Kidney glomerular epithelial cell (primary cell): ENCODE measurements around the gene GPR78.
A peak's percentile ranks its signal among the peaks of the same experiment; 100 is the strongest.

Source experiments
- DNase-seq: peaks from one replicate; lab custom pipeline; 2025; lab: John Stamatoyannopoulos, UW

Gene GPR78, protein sequence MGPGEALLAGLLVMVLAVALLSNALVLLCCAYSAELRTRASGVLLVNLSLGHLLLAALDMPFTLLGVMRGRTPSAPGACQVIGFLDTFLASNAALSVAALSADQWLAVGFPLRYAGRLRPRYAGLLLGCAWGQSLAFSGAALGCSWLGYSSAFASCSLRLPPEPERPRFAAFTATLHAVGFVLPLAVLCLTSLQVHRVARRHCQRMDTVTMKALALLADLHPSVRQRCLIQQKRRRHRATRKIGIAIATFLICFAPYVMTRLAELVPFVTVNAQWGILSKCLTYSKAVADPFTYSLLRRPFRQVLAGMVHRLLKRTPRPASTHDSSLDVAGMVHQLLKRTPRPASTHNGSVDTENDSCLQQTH

DNA sequence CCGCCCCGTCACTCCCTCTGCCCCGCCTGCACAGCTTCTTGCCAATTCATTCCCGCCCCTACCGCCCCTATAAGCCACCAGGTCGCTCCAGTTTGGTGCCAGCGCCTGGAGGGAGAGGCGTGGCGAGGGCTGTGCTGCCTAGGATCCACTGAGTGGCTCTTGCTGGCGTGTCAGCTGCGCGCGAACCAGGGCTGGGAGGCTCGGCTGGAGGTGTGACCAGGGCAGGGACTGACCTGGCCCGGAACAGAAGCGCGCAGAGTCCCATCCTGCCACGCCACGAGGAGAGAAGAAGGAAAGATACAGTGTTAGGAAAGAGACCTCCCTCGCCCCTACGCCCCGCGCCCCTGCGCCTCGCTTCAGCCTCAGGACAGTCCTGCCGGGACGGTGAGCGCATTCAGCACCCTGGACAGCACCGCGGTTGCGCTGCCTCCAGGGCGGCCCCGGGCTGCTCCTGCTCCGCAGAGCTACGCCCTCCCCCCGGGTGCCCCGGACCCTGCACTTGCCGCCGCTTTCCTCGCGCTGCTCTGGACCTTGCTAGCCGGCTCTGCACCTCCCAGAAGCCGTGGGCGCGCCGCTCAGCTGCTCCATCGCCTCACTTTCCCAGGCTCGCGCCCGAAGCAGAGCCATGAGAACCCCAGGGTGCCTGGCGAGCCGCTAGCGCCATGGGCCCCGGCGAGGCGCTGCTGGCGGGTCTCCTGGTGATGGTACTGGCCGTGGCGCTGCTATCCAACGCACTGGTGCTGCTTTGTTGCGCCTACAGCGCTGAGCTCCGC is at the start of gene GPR78:
Gene GPR78, plus strand, starts transcription at position 72 of the 773 bp plus-strand sequence. Its CDS starts 591 bp downstream, at position 663.
- peak; percentile 38 for DNase-seq

DNA sequence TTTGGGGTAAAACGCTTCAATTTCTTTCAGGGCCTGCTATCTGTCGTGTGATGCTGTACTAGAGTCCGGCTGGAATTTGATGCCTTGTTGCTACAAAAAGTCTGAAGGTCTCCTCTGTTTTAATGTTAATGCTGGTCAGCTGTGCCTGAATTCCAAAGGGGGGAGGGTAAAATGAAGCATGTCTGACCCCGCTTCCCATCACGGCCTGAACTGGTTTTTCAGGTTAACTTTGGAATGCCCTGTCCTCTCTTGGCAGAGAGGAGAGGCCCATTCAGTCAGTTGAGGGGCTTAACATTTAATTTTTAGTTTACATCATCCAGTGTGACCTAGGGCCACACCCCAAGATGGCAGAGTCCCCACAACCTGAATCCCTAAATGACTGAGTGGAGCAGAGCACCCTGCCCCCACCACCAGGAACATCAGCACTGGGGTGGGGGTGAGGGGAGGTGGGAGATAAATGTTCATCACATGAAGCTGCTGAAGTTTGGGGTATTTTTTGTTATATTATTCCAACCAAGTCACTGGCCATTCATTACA is 47.9 kb upstream of the GPR78 start:
- no peak for DNase-seq

DNA sequence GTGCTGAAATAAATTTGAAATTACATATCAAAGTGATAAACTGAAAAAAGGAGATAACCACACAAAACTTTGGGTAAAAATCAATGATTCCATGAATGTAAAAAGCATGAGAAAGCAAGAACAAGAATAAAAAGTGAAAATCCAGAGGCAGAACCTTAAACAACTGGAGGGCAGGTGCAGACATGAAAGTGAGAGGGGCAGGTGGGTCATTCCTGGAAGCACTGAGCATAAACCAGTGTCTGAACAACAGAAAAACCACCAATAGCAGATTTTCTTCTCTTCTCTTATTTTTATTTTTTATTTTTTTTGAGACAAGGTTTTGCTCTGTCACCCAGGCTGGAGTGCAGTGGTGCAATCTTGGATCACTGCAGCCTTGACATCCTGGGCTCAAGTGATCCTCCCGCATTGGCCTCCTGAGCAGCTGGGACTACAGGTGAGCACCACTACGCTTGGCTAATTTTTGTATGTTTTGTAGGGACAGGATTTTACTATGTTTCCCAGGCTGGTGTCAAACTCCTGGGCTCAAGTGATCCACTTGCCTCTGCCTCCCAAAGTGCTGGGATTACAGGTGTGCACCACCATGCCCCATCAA is 46.8 kb upstream of the GPR78 start:
- DNase-seq, result no peak

DNA sequence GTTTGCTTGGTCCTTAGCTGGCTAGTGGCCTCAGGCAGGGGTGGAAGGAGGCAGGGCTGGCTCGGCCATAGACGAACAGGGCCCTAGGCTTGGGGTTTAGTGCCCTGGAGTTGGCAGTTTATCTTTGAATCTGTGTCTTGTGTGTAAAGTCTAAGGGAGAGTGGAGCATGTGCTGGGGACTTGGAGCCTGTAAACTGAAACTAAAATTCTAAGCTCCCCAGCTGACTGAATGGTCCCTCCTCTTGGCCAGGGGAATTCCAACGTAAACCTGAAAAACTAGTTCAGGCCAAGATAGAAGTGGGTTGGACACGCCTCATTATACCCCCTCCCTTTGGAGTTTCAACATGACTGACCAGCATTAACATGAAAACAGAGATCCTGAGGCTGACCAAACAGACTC is 46.1 kb upstream of the GPR78 start:
- DNase-seq, result peak; percentile 81

DNA sequence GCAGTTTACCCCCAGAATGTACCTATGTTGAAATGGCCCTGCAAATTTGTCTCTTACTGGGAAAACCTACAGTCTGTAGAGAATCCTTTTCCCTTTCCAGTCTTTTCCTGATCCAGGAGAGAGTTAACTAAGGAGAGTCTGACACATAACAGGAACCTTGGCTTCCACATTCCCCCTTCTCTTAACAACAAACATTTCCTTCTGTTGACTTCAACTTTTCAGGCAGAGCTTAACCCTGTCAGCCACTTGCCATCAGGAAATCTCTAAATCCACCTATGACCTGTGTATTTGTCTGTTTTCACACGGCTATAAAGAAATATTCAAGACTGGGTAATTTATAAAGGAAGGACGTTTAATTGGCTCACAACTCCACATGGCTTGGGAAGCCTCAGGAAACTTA is 45.6 kb upstream of the GPR78 start:
- no peak for DNase-seq

DNA sequence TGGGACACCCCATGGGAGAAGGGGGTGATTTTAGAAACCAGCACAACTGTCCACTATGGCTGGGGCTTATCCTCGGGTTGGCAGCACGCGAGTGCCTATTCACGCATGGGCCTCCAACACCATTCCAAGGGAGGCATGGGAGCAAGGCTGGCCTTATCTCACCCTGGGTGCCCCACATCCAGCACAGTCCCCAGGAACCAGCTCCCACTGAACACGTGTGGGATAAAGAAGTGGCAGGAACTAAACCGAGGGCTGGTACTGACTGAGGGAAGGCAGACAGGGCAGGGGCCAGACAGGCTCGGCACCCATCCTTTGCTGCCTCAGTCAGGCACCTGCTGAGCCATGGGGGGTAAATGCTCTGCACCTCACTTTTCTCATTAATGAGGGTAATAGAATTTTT is 43.7 kb upstream of the GPR78 start:
- DNase-seq, result no peak

DNA sequence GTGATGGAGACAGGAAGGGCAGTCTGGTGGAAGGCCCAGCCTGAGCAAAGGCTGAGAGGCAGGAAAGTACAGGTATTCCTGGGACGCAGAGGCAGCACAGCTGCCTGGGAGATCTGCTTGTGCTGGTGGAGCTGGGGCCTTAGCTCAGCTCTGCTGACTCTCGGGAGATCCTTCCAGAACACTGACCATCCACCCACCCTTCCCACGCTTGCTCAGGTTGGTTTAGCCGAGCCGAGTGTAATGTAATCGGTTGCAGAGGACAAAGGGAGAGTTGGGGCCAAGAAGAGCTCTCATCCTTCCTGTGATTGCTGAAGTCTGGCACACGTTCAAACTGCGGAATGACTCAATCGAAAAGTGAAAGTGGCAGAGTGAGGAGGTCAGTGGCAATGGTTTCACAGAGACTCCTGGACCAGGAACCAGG is 43.1 kb upstream of the GPR78 start:
- DNase-seq, result peak; percentile 97

DNA sequence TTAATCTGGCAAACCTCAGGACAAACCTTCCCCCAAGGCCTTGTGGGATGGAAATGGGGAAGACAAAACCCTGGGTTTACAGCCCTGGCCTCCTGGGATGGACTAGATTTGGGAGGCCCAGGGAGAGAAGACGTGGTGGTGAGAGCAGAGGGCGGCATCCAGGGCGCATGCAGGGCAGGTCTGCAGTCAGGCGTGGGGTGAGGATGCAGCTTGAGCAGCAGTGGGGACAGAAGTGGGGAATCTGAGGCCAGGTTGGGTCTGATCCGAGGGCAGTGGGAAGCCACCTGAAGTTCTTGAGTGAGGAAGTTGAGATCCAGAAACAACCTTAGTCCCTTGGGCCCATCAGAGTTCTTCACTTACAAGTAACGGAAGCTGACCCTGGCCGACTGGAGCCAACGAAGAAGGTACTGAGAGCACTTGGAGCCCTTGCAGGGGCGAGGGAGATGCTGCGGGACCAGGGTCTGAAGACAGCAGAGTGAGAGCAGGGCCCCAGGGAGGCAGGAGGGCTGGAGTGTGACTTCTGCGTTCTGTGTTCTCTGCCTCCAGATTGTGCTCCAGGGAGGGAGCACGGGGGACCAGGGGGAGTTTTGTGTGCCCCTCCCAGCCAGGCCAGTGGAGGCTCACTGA is 42.0 kb upstream of the GPR78 start:
- DNase-seq, result no peak

DNA sequence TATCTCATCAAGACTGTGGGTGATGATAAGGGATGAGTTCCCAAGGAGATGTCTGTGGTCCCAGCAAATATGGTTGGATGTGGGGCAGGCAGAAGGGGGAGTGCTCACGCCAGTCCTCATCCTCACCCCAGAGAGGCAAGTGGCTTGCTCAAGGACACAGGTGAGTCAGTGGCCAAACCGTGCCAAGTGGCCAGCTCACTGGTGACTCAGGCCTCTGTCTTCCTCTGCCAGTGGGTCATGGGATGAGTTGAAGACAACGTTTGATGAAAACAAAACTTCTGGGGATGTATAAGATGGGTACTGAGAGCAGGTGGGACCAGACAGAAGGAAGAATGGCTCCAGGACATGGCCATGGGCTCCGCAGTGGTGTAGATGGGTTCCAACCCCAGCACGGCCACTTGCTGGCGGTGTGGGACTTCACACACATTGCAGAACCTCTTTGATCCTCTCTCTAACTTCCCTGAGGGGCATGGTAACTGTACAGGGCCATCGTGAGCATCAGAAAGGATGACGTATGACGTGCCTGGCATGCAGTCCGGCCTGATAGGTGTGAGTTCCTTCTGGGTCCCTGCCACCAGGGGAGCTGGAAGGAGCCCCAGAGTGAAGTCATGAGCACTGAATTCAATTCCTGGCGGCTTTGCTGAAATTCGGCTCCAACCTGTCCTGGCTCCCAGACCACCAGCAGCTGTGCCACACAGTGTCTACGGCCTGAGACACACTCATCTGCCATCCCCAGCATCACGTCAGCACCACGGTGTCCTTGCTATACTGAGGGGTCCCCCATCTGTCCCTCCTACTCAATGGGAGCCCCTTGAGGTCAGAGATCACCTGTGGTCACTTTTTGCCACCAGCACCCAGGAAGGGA is 41.3 kb upstream of the GPR78 start:
- peak; percentile 49 for DNase-seq

DNA sequence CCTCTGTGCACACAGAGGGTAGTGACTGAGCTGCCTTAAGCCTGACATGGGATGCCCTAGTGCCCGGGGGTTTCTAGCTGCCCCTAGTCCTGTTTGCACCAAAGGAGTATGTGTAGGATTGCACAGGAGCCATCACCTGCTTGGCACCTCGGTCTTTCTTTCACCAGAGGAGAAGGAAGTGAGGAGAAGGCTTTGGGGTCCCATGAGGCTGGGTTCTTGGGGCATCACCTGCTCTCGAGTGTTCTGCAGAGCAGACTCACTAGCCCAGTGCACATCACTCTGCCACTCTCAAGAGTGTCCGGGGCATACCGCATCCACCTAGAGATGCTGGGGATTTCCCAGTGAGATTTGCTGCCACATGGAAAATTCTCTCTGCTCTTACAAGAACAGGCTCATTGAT is 40.5 kb upstream of the GPR78 start:
- DNase-seq, result no peak

DNA sequence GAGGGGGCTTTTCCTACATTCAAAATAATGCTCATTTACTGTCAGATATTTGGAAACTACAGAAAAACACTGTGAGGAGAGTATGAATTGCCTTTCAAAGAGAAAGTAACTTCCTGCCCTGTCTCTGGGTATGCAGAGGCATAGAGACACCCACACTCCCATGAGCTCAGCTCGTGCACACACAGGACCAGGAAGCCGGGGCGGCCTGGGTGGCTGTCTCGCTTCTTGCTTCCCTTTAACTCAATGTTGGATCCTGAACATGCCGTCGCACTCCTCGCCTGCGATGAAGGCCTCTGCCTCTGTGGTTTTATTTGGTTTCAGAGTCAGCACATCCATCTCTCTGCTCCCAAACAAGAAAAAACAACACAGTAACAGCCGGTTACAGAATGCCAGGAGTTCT is 40.1 kb upstream of the GPR78 start:
- DNase-seq, result no peak

DNA sequence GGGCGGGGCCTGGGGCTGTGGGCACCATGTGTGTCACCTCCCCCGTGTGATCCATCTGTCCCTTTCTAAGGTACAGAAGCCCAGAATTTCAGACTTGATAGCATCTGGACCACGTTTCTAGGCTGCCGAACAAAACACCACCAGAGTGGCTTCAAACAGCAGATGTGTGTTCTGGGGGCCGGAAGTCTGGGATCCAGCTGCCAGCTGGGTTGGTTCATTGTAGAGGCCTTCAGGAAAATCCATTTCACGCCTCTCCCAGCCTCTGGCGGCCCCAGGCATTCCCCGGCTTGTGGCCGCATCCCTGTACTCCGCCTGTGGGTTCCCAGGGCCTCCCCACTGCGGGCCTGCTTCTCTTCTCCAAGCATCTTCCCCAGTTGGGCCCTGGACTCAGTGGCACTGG is 39.6 kb upstream of the GPR78 start:
- no peak for DNase-seq

DNA sequence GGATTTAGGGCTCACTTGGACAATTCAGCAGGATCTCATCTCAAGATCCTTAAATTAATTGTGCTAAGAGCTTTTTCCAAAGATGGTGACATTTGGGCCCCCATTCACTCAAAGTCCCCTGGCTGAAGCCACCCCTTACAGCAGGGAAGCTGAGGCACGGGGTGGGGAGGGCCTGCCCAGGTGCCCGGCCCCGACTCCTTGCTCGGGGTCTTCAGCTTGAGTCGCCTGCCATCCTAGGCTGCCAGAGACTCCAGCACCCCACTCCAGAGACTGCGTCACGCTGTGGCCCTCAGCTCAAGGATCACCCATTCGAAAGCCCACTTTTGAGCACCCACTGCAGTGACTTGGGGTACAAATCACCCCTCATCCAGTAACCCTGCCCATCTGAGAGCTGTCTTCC is 39.2 kb upstream of the GPR78 start:
- DNase-seq, result no peak

DNA sequence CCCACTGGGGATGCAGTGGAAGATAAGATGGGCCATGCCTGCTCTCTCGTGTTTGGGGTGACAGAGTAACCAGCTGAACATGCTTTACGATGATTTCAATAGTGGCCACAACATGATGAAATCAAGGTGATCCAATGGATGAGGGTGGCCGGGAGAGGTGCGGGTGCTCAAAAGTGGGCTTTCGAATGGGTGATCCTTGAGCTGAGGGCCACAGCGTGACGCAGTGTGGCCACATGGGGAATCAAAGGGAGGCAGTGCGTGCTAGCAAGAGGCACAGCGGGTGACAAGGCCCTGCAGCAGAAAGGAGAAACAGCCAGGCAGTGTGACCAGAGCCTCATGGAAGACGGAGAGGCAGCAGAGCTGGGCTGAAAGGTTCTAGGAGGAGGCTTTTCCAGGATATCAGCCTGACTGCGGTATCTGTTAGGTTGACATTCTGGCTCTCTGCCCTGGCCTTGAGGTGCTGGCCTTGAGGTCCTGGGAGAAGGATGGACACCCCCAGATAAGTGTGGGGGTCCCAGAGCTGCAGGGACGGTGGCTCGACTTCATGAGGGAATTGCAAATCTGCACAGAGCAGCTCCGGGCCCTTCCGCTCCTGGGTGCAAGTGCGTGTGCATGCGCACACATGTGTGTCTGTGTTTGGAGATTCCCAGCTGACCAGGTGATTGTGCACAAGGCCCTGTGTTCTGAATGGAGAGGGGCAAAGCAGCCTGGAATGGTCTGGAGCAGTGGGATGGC is 38.0 kb upstream of the GPR78 start:
- no peak for DNase-seq

DNA sequence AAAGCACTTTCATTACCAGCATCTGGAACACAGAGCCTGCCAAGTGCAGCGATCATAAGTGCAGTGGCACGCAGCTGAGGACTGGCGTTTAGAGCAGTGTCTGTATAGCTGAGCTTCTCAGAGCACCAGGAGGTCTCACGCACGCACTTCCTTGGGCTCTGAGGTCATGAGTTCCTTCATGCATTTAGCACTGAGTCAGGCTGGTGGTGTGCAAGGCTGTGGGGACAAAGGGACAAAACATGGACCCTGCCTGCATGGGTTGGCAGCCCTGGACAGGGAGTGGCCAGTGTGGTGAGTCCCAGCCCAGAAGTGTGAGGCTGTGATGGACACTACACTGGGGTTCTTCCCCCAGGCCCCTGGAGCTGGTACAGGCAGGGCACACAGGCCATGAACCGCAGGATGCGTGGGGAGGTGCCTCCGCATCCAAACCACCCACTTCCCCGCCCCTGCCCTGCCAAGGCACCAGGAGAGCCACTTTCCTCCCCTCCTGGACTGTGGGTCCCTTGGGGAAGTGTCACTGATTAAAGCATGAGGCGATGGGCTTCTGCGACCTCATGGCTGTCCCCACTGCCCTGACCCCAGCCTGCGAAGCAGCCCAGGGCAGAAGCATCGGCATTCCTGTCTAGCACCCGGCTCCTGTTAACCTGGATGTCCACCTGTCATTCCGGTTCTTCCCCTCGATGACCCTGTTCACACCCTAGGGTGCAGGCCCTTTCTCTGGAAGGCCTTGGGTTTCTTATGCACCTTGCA is 37.2 kb upstream of the GPR78 start:
- DNase-seq, result no peak

DNA sequence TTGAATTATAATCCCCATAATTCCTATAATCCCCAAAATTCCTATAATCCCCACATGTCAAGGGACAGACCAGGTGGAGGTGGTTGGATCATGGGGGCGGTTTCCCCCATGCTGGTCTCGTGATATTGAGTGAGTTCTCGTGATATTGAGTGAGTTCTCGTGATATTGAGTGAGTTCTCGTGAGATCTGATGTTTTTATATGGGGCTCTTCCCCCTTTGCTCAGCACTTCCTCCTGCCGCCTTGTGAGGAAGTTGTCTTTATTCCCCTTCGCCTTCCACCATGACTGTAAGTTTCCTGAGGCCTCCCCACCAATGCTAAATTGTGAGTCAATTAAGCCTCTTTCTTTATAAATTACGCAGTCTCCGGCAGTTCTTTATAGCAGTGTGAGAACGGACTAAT is 36.6 kb upstream of the GPR78 start:
- DNase-seq, result no peak

DNA sequence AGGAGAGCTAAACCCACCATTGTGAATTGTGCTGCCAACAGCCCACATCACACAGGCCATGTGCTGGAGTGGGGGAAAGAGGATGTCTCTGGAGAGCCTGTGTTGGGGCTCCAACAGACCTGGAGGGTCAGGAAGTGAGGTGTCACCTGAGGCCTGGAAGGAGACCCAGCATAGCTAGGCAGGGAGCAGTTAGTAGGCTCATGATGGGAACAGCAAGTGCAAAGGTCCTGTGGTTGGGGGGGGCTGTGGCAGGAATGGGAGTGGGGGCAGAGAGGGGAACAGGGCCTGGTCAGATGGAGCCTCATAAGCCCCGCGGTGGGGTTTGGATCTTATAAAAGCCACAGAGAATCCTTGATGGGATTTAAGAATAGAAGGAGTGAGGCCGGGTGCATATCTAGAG is 35.9 kb upstream of the GPR78 start:
- no peak for DNase-seq

DNA sequence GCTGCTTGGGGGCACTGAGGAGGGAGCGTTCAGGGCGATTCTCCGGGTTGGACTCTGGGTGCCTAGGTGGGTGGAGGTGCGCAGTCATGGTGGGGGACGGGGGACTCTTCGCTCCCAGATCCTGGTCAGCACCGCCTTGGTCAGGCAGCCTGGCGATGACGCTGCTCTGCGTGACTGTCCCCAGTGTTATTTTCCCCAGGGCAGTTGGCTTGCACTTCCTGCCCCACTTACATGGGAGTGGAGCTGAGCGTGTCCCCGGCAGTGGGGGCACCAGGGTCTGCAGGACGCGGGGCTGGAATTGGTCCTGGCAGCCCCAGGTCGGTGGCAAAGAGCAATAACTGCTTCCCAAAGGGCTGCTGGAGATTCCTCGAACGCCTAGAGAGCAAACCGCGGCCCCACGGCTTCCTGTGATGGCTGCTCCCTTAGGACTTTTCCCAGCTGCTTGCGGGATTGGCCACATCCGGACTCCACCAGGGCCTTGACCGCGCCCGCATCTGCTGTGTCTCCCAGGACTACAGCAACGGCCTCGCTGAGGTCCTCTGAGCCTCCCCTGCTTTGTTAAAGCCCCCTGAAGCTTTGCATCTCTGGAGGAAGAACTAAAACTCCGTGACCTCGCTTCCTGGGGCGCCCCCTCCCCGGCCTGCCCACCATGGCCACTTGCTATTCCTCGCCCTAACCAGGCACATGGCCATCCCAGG is 35.3 kb upstream of the GPR78 start:
- no peak for DNase-seq

DNA sequence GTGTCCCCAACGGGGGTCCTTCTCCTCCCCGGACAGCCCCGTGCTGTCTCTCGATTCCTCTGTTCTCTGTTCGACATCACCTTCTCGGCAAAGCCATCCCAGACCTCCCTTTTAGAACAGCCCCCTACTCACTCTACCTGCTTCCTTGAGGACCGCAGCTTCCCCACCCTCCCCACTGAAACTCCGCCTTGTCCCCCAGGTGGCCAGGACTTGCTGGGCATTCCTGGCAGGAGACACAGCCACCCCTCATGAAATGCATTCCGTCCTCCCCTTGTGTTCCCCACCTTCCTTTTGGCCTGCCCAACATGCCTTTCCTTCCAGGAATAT is 34.8 kb upstream of the GPR78 start:
- DNase-seq, result no peak

DNA sequence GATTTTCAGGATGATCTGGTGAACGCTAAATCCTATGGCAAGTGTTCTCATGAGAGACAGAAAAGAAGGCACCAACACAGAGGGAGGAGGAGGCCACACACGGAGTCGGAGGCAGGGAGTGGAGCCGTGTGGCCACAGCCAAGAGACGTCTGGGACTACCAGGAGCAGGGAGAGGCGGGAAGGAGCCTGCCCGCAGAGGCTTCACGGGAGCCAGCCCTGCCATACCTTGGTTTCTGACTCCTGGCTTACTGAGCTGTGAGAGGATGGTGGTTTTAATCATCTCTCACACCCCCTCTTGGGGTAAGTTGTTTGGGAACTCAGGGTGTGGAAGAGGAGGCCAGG is 33.5 kb upstream of the GPR78 start:
- DNase-seq, result no peak
